HG02970 (cell line): Measurements from ENCODE around the gene STK32B.
"Not testable (repeated sequence)": the region's sequence is repeated elsewhere in the genome, so short reads cannot be mapped to it uniquely, and the experiment has no call there.

Experiments
- ATAC-seq: cut with Tn5 transposase; IDR thresholded peaks from one replicate; pipeline ENCODE4 v1.9.1; 2021; ENCODE audit warnings: mild to moderate bottlenecking, moderate library complexity, moderate number of reproducible peaks; ENCODE audit not compliant: unreplicated experiment, low FRiP score

The STK32B gene

GRCh38 chr4:5051278-5052203 is at the start of gene STK32B:
Gene STK32B (plus strand): TSS chr4:5051480.
- ATAC-seq: no peak

- ATAC-seq: not testable (repeated sequence)
Measured at GRCh38 chr4:5001641-5002040, 49.6 kb upstream of the STK32B start.

- ATAC-seq: no peak
Measured at GRCh38 chr4:5003372-5003857, 47.9 kb upstream of the STK32B start.

GRCh38 chr4:5003918-5004317 is 47.4 kb upstream of the STK32B start:
- ATAC-seq: no peak

GRCh38 chr4:5004496-5004895 is 46.8 kb upstream of the STK32B start:
- ATAC-seq: no peak

GRCh38 chr4:5006932-5007331 is 44.3 kb upstream of the STK32B start:
- ATAC-seq: not testable (repeated sequence)

- ATAC-seq: no peak
Measured at GRCh38 chr4:5009796-5010195, 41.5 kb upstream of the STK32B start.

- ATAC-seq: no peak
Measured at GRCh38 chr4:5010984-5011383, 40.3 kb upstream of the STK32B start.

- ATAC-seq: no peak
Measured at GRCh38 chr4:5012244-5012898, 38.9 kb upstream of the STK32B start.

GRCh38 chr4:5012958-5013357 is 38.3 kb upstream of the STK32B start:
- no peak for ATAC-seq

- no peak for ATAC-seq
Measured at GRCh38 chr4:5014007-5014682, 37.1 kb upstream of the STK32B start.

GRCh38 chr4:5018096-5018495 is 33.2 kb upstream of the STK32B start:
- ATAC-seq: no peak

GRCh38 chr4:5018603-5019002 is 32.7 kb upstream of the STK32B start:
- no peak for ATAC-seq

- no peak for ATAC-seq
Measured at GRCh38 chr4:5019274-5019673, 32.0 kb upstream of the STK32B start, which contains the start of gene CYTL1. Gene CYTL1 (minus strand): TSS chr4:5019458. CDS start chr4:5019445, 13 bp downstream.

GRCh38 chr4:5019796-5020195 is 31.5 kb upstream of the STK32B start:
- no peak for ATAC-seq

GRCh38 chr4:5020341-5020740 is 30.9 kb upstream of the STK32B start:
- ATAC-seq: no peak

GRCh38 chr4:5021546-5021945 is 29.7 kb upstream of the STK32B start:
- no peak for ATAC-seq

GRCh38 chr4:5024673-5025072 is 26.6 kb upstream of the STK32B start:
- no peak for ATAC-seq

- ATAC-seq: no peak
Measured at GRCh38 chr4:5026371-5026770, 24.9 kb upstream of the STK32B start.

- ATAC-seq: no peak
Measured at GRCh38 chr4:5027346-5027745, 23.9 kb upstream of the STK32B start.

GRCh38 chr4:5028480-5028879 is 22.8 kb upstream of the STK32B start:
- no peak for ATAC-seq
